Type B pancreatic cell (in vitro differentiated cells): ENCODE results near the gene SP140. TPM values are rescaled to one million over a fixed set of nuclear protein-coding genes. Genes with fewer than 3 reads are reported as not detected.

Experiments used
- DNase-seq: peaks from one replicate; pipeline ENCODE4 v3.0.0; 2021; ENCODE audit warnings: mixed read lengths; ENCODE audit not compliant: unreplicated experiment; ENCODE audit errors: extremely low spot score
- H3K27ac Mint-ChIP-seq: 2 replicates; pipeline ENCODE4 v1.8.0; 2021; ENCODE audit warnings: mild to moderate bottlenecking, mixed read lengths
- H3K27me3 Mint-ChIP-seq: 2 replicates; pipeline ENCODE4 v1.8.0; 2021; ENCODE audit warnings: mixed read lengths
- H3K36me3 Mint-ChIP-seq: 2 replicates; pipeline ENCODE4 v1.8.0; 2021; ENCODE audit warnings: mixed read lengths
- H3K4me1 Mint-ChIP-seq: one replicate; pipeline ENCODE4 v1.8.0; 2021; ENCODE audit warnings: mixed read lengths; ENCODE audit not compliant: unreplicated experiment
- H3K4me3 Mint-ChIP-seq: 2 replicates; pipeline ENCODE4 v1.8.0; 2021; ENCODE audit warnings: mild to moderate bottlenecking, mixed read lengths
- H3K9me3 Mint-ChIP-seq: 2 replicates; pipeline ENCODE4 v1.8.0; 2021; ENCODE audit warnings: mixed read lengths
- total RNA-seq: library from RNA; stranded (reverse); gene quantifications from 2 replicates; pipeline ENCODE4 v1.2.1, GENCODE V29; 2021; ENCODE audit warnings: low replicate concordance
- TF ChIP-seq, protein P1 (sequence below): fragments of 200-600 bp; sonication (generic); conservative IDR thresholded peaks from 2 replicates; pipeline ENCODE4 v1.5.0; 2021; ENCODE audit warnings: antibody characterized with exemption, mild to moderate bottlenecking

Gene SP140
- total RNA-seq, 1 donor from 2014 or later = 0.97 TPM

DNA sequence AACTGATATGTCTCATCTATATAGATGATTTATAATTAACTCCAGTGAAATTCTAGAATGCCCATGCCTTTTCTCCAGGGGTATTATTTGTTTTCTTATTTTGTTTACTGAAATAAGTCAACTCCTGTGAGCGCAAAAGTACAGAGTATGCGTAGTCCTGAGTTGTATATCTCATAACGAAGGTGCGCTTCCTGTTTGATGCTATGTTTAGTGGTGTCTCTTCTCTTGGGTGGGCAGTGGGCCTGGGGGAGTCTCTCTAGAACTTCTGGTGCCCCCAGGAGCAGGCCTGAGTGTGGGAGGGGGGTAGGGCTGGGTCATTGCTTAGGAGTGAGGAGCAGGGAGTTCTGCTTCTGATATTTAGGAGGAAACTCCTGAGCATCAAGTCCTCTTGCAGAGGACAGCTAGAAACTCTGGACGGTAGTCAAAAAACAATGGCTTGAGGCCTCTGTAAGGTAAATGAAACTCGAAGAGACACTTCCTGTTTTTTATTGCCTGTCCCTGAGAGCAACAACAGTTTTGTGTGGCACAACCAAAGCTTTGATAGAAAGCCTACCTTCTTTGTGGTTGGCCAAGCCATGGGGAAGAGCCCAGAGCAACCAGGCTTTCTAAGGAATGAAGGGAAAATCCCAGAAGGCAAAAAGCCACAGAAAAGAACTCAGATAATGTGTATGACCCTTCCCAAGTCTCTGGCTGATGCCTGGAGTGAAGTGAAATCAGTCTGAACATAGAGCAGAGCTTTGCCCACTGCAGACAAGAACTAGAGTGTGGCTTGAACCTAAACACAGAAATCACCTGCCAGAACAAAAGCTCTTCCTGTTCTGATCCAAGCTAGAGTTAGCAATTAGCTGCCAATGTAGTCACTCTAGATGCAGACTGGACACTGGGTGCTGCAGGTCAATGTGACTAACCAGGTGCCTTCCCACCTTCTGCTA lies 92.9 kb downstream of the SP140 start:
- Mint-ChIP-seq H3K27me3 (peaks cover 3% of the 10 kb centered on the region), H3K36me3 (no peaks in the 10 kb centered on the region), H3K4me3 (no peak overlapping the region), H3K27ac (no peak overlapping the region), H3K4me1 (no peaks in the 10 kb centered on the region), H3K9me3 (peaks cover 6% of the 10 kb centered on the region)
- TF ChIP-seq, protein P1, sequence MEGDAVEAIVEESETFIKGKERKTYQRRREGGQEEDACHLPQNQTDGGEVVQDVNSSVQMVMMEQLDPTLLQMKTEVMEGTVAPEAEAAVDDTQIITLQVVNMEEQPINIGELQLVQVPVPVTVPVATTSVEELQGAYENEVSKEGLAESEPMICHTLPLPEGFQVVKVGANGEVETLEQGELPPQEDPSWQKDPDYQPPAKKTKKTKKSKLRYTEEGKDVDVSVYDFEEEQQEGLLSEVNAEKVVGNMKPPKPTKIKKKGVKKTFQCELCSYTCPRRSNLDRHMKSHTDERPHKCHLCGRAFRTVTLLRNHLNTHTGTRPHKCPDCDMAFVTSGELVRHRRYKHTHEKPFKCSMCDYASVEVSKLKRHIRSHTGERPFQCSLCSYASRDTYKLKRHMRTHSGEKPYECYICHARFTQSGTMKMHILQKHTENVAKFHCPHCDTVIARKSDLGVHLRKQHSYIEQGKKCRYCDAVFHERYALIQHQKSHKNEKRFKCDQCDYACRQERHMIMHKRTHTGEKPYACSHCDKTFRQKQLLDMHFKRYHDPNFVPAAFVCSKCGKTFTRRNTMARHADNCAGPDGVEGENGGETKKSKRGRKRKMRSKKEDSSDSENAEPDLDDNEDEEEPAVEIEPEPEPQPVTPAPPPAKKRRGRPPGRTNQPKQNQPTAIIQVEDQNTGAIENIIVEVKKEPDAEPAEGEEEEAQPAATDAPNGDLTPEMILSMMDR = no peak
- no peak for DNase-seq

DNA sequence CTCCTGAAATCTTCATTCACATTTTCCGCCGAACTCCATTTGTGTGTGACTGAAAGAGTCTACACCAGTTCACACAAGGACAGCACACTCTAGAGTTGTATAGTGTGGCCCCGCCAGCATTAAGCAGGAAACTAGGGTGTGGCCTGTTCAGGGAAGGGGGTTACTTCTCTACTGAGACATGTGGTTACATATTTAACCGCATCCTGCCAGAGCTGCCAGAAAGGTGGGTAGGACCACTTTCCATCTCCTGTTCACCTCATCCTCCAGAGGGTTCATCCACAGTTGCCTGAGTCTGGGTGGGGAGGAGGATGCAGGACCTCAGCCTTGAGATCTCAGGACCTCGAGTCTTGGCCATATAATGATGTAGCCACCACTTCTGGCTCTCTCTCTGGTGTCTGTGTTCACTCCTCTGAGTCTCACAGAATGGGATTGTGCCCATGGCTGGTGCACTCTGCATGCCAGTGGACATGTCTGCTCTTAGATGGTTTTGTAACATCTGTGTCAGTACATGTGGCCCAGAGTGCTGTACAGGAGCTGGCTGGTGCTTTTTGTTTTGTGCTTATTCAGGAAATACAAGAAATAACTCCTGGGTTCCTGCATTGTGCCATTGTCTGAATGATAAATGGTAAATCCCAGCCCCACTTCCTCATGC lies 93.8 kb downstream of the SP140 start:
- Mint-ChIP-seq H3K36me3 (no peaks in the 10 kb centered on the region), H3K4me1 (no peaks in the 10 kb centered on the region), H3K27ac (no peak overlapping the region), H3K4me3 (no peak overlapping the region), H3K9me3 (peaks cover 6% of the 10 kb centered on the region), H3K27me3 (peaks cover 3% of the 10 kb centered on the region)
- no peak for DNase-seq
- TF ChIP-seq, protein P1 = no peak

DNA sequence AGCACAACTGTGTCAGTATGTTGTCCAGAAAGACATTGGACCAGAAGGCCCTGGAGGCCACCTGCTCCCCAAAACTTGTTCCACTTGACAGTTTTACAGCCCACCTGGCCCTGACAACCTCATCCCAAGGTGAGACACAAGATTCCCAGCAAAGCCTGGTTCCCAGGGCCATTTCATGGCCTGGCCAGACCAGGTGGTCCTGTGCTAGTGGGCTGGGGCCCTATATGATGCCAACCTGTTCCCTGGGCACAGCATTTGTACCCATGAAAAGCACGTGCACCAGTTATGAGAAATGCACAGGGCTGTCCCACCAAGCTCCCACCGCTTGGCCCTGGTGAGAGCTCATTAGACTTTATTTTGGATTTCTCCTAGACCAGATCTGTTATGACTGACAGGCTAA lies 95.5 kb downstream of the SP140 start:
- H3K9me3 Mint-ChIP-seq = peaks cover 6% of the 10 kb centered on the region
- H3K36me3 Mint-ChIP-seq = no peaks in the 10 kb centered on the region
- no peaks in the 10 kb centered on the region for H3K4me1 Mint-ChIP-seq
- TF ChIP-seq, protein P1 = no peak
- no peak for DNase-seq
- H3K27ac Mint-ChIP-seq = no peak overlapping the region
- no peak overlapping the region for H3K4me3 Mint-ChIP-seq
- peaks cover 3% of the 10 kb centered on the region for H3K27me3 Mint-ChIP-seq

DNA sequence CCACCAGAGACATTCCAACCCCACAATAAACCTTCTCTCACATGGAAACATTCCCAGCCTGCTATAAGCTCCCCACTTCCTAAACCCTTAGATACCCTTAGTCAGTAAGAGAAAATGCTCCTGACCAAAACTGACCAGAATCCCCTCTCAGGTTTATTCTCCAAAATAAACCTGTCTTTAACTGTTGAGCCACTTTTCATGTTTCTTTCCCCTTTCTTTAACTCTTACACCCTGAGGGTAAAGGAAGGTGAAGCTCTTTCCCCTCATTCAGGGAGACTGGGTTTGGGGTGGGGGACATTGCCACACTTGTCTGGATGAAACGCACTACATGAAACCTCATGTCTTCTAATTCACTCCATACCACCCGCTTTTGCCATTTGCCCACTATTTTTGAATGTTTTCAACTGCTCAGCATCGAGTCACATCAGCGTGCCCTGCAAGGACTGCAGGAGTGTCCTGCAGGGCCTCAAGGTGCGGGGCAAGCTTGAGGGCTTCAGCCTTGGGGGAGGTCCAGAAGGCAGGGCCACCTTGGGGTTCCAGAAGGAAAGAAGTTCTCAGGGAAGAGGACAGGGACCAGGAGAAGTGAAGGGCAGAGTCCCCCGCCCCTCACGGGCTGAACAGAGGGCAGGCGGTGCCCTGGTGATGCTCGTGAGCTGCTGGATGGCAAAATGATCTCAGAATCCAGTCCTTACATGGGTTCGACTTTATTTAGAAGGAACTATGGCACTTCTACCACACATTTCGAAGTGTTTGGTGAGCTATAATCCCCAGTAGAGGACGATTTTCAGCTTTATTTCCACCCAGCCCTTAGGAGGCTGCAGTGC lies 97.2 kb downstream of the SP140 start:
- Mint-ChIP-seq H3K27me3 (peaks cover 3% of the 10 kb centered on the region), H3K9me3 (peaks cover 6% of the 10 kb centered on the region), H3K27ac (no peak overlapping the region), H3K4me1 (peaks cover 7% of the 10 kb centered on the region), H3K4me3 (no peak overlapping the region), H3K36me3 (no peaks in the 10 kb centered on the region)
- TF ChIP-seq, protein P1 = peak; percentile 19
- DNase-seq = no peak

DNA sequence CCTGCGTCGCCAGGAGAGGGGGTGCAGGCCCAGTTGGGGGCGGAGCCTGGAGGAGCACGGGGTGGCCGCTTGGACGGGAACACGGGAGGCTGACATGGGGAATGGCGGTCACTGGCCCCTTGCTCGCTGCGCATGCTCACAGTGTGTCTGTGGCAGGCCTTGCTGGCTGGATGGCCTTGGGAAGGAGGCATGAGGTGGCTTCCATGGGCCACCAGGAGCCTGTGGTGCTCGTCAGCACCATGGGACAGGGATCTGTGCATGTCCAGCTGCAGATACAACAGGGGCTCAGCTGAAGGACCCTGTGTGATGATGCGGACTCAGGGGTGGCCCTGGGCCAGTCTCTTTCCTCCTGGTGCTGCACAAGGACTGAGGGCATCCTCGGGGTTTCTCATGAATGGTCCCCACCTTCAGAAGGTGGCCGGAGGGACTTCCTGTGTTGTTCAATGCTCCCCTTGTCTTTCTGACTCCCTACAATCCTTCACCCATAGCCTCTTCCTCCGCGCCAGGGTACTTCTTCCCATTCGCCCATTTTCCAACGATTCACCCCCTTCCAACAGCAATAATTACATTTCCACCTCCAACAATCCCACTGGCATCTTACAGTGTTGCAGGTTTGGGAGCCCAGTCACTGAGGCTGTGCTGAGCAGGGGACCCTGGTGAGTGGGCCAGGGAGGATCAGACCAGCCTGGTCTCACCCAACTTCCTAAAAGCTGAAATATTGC lies 98.0 kb downstream of the SP140 start:
- peaks cover 7% of the 10 kb centered on the region for H3K4me1 Mint-ChIP-seq
- no peak overlapping the region for H3K4me3 Mint-ChIP-seq
- peaks cover 6% of the 10 kb centered on the region for H3K9me3 Mint-ChIP-seq
- H3K36me3 Mint-ChIP-seq = no peaks in the 10 kb centered on the region
- TF ChIP-seq, protein P1 = no peak
- DNase-seq = no peak
- H3K27ac Mint-ChIP-seq = no peak overlapping the region
- peaks cover 3% of the 10 kb centered on the region for H3K27me3 Mint-ChIP-seq
